Right lobe of liver (tissue), 4 donors: ENCODE data around the gene UBQLN3.

Source experiments
- POLR2A ChIP-seq: fragments of 450-650 bp; IDR thresholded peaks from one replicate; pipeline ENCODE4 v1.6.1; 2017; ENCODE audit warnings: antibody characterized with exemption, mild to moderate bottlenecking
- TF ChIP-seq, protein P1 (sequence below), 4 donors: fragments of 200-600 bp in 3 of 4; fragments of 450-650 bp in 1 of 4; IDR thresholded peaks; one replicate each; pipeline versions ENCODE4 v1.5.1 to v1.8.0; 2016 to 2022; ENCODE audit warnings: antibody characterized with exemption in 4 of 4, mild to moderate bottlenecking in 2 of 4
- donor health status: DM: no; HTN: no; CAD: no.
- donor health status: DM: no; HTN: no; CAD: no.
- donor health status: DM: no; HTN: yes; CAD: no.

DNA sequence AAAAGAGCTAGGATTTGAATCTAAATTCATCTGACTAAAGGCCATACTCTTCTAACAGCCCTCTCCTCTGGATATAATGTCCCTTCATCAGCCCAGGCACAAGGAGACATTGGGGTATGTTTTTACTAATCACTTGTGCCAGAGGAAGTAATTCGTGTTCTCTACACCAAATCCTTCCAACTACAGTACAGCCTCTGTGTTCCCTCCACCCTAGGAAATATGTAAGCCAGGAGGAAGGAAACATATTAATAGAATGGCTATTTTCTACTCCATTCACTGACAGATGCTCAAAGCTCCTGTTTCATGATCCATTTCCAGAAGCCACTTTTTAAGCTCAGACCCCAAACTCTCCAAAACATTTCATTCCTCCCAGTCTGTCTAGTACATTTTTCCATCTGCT is 18.7 kb upstream of the UBQLN3 start:
- TF ChIP-seq, protein P1, sequence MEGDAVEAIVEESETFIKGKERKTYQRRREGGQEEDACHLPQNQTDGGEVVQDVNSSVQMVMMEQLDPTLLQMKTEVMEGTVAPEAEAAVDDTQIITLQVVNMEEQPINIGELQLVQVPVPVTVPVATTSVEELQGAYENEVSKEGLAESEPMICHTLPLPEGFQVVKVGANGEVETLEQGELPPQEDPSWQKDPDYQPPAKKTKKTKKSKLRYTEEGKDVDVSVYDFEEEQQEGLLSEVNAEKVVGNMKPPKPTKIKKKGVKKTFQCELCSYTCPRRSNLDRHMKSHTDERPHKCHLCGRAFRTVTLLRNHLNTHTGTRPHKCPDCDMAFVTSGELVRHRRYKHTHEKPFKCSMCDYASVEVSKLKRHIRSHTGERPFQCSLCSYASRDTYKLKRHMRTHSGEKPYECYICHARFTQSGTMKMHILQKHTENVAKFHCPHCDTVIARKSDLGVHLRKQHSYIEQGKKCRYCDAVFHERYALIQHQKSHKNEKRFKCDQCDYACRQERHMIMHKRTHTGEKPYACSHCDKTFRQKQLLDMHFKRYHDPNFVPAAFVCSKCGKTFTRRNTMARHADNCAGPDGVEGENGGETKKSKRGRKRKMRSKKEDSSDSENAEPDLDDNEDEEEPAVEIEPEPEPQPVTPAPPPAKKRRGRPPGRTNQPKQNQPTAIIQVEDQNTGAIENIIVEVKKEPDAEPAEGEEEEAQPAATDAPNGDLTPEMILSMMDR (IDR thresholded peaks at IDR 0.05), result no peak
- TF ChIP-seq POLR2A, result no peak
